HG03457 (cell line): ENCODE results near the gene MAP1LC3A.

ENCODE experiments used
- ATAC-seq: cut with Tn5 transposase; IDR thresholded peaks from one replicate; pipeline ENCODE4 v1.9.1; 2021; ENCODE audit warnings: moderate number of reproducible peaks; ENCODE audit not compliant: unreplicated experiment

MAP1LC3A gene

GRCh38 chr20:34528921-34529297 lies 29.6 kb upstream of the MAP1LC3A start:
- no peak for ATAC-seq

GRCh38 chr20:34529742-34530141 lies 28.8 kb upstream of the MAP1LC3A start:
- ATAC-seq: no peak

GRCh38 chr20:34530342-34530741 lies 28.2 kb upstream of the MAP1LC3A start:
- no peak for ATAC-seq

- no peak for ATAC-seq
Observed at GRCh38 chr20:34531608-34532265, 26.8 kb upstream of the MAP1LC3A start.

- ATAC-seq: no peak
Observed at GRCh38 chr20:34532320-34532719, 26.2 kb upstream of the MAP1LC3A start.

GRCh38 chr20:34532756-34533155 lies 25.8 kb upstream of the MAP1LC3A start:
- ATAC-seq: no peak

GRCh38 chr20:34534391-34535165 lies 23.9 kb upstream of the MAP1LC3A start:
- no peak for ATAC-seq

- no peak for ATAC-seq
Observed at GRCh38 chr20:34535301-34535840, 23.1 kb upstream of the MAP1LC3A start.

GRCh38 chr20:34535857-34536256 lies 22.7 kb upstream of the MAP1LC3A start:
- ATAC-seq: no peak

GRCh38 chr20:34536798-34537394 lies 21.6 kb upstream of the MAP1LC3A start:
- no peak for ATAC-seq

GRCh38 chr20:34537651-34538050 lies 20.9 kb upstream of the MAP1LC3A start:
- ATAC-seq: no peak

GRCh38 chr20:34538671-34539123 lies 19.8 kb upstream of the MAP1LC3A start:
- ATAC-seq: no peak

- ATAC-seq: no peak
Observed at GRCh38 chr20:34539756-34540155, 18.8 kb upstream of the MAP1LC3A start.

- ATAC-seq: no peak
Observed at GRCh38 chr20:34540596-34541263, 17.8 kb upstream of the MAP1LC3A start.

GRCh38 chr20:34541264-34541901 lies 17.1 kb upstream of the MAP1LC3A start:
- ATAC-seq: no peak

- no peak for ATAC-seq
Observed at GRCh38 chr20:34541917-34542316, 16.6 kb upstream of the MAP1LC3A start.

- ATAC-seq: no peak
Observed at GRCh38 chr20:34542439-34542838, 16.1 kb upstream of the MAP1LC3A start.

GRCh38 chr20:34543463-34544056 lies 15.0 kb upstream of the MAP1LC3A start:
- ATAC-seq: no peak

GRCh38 chr20:34544109-34544796 lies 14.3 kb upstream of the MAP1LC3A start:
- no peak for ATAC-seq

GRCh38 chr20:34546751-34547181 lies 11.8 kb upstream of the MAP1LC3A start:
- no peak for ATAC-seq
